GM21576 (cell line): ENCODE data around the gene DUSP6.

ENCODE experiments used
- ATAC-seq: cut with Tn5 transposase; IDR thresholded peaks from one replicate; pipeline ENCODE4 v1.9.1; 2021; ENCODE audit warnings: mild to moderate bottlenecking, moderate library complexity; ENCODE audit not compliant: unreplicated experiment

The DUSP6 gene

GRCh38 chr12:89334548-89335169 lies 17.6 kb downstream of the DUSP6 start:
- ATAC-seq, result no peak

- no peak for ATAC-seq
These were observed 18.6 kb downstream of the DUSP6 start for GRCh38 chr12:89333564-89334252.

- no peak for ATAC-seq
These were observed 23.9 kb downstream of the DUSP6 start for GRCh38 chr12:89328151-89329030.

GRCh38 chr12:89327486-89328094 lies 24.7 kb downstream of the DUSP6 start:
- ATAC-seq, result no peak

GRCh38 chr12:89326239-89327040 lies 25.9 kb downstream of the DUSP6 start:
- no peak for ATAC-seq

GRCh38 chr12:89325495-89325894 lies 26.8 kb downstream of the DUSP6 start:
- no peak for ATAC-seq

GRCh38 chr12:89324437-89324836 lies 27.9 kb downstream of the DUSP6 start:
- no peak for ATAC-seq

GRCh38 chr12:89323568-89324218 lies 28.6 kb downstream of the DUSP6 start:
- no peak for ATAC-seq

GRCh38 chr12:89320735-89321134 lies 31.6 kb downstream of the DUSP6 start:
- ATAC-seq, result no peak

- ATAC-seq, result no peak
These were observed 32.7 kb downstream of the DUSP6 start for GRCh38 chr12:89319606-89320005.

- ATAC-seq, result no peak
These were observed 33.2 kb downstream of the DUSP6 start for GRCh38 chr12:89319122-89319521.

GRCh38 chr12:89316705-89317139 lies 35.6 kb downstream of the DUSP6 start:
- ATAC-seq, result no peak

GRCh38 chr12:89314060-89314761 lies 38.1 kb downstream of the DUSP6 start:
- no peak for ATAC-seq

GRCh38 chr12:89311703-89312293 lies 40.5 kb downstream of the DUSP6 start:
- ATAC-seq, result no peak

- ATAC-seq, result no peak
These were observed 42.5 kb downstream of the DUSP6 start for GRCh38 chr12:89309815-89310214.

- no peak for ATAC-seq
These were observed 42.9 kb downstream of the DUSP6 start for GRCh38 chr12:89309440-89309802.

- ATAC-seq, result no peak
These were observed 44.6 kb downstream of the DUSP6 start for GRCh38 chr12:89307474-89308253.

- ATAC-seq, result no peak
These were observed 45.4 kb downstream of the DUSP6 start for GRCh38 chr12:89306827-89307473.
